ENCODE measurements around the gene CDH8. TPM values are rescaled to one million over a fixed set of nuclear protein-coding genes. Genes with fewer than 3 reads are reported as not detected.

The CDH8 gene
- total RNA-seq, 2 donors from 2014 or later = not detected

DNA sequence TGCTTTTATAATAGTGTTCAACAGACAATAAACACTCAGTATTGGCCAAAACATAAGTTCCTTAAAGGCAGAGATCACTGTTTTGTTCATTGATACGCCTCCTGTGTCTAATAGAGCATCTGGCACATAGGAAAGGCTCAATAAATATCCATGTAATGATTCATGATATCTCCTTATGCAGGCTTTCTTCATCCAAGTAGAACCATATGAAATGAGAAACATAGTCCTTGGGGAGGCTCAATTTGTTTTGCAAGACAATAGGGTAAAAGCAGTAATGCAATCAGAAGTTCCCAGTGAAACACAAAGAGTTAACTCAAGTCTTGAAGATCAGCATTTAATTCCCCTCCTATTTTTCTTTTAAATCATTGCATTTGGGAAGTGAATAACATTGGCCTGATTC is 16.4 kb downstream of the CDH8 start:
- H3K36me3 Mint-ChIP-seq (ENCODE audit: low read depth) = no peaks in the 10 kb centered on the region
- DNase-seq = no peak
- no peak overlapping the region for H3K27ac Mint-ChIP-seq
- H3K4me1 Mint-ChIP-seq = no peaks in the 10 kb centered on the region
- H3K27me3 Mint-ChIP-seq = no peaks in the 10 kb centered on the region
- no peaks in the 10 kb centered on the region for H3K9me3 ChIP-seq (ENCODE audit: control insufficient read depth, low read length, poor library complexity, severe bottlenecking)
- no peak overlapping the region for H3K4me3 Mint-ChIP-seq
- no peak for ATAC-seq

GRCh38 chr16:62018301-62019060 is 17.8 kb downstream of the CDH8 start:
- H3K9me3 ChIP-seq (ENCODE audit: control insufficient read depth, low read length, poor library complexity, severe bottlenecking) = no peaks in the 10 kb centered on the region
- DNase-seq (no peak), ATAC-seq (no peak)
- H3K4me3 Mint-ChIP-seq = no peak overlapping the region
- no peaks in the 10 kb centered on the region for H3K36me3 Mint-ChIP-seq (ENCODE audit: low read depth)
- H3K4me1 Mint-ChIP-seq = no peaks in the 10 kb centered on the region
- H3K27me3 Mint-ChIP-seq = no peaks in the 10 kb centered on the region
- no peak overlapping the region for H3K27ac Mint-ChIP-seq

DNA sequence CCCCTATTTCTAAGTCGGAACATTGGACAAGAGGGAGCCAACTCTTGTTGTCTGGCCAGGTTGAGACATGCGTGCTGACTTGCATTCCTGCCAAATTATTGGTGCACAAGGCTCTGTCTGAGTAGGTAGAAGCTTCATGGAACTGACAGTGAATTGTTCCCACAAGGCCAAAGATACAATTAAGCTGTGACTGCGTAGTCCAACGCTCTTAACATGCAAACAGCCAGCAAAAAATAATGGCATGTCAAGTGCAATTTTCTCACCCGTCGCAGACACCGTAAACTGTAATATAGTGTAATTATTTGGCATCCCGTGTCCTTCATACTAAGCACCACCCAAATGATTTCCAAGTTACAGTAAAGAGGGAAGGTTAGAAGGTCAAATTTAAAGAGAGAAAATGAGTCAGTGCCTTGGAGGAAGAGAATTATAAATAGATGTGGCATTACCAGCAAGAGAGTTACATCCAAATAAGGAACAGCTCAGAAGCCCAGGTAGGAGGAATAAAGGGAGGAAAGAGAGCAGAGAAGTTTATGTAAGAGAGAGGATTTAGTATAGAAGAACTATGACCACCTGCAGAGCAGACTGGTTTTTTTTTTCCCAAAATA is 21.8 kb downstream of the CDH8 start:
- no peaks in the 10 kb centered on the region for H3K27me3 Mint-ChIP-seq
- H3K36me3 Mint-ChIP-seq (ENCODE audit: low read depth) = no peaks in the 10 kb centered on the region
- ATAC-seq (no peak), DNase-seq (no peak)
- no peaks in the 10 kb centered on the region for H3K4me1 Mint-ChIP-seq
- H3K27ac Mint-ChIP-seq = no peak overlapping the region
- H3K4me3 Mint-ChIP-seq = no peak overlapping the region
- H3K9me3 ChIP-seq (ENCODE audit: control insufficient read depth, low read length, poor library complexity, severe bottlenecking) = no peaks in the 10 kb centered on the region

GRCh38 chr16:62010186-62010585 is 26.1 kb downstream of the CDH8 start:
- H3K9me3 ChIP-seq (ENCODE audit: control insufficient read depth, low read length, poor library complexity, severe bottlenecking) = no peaks in the 10 kb centered on the region
- Mint-ChIP-seq H3K27ac (no peak overlapping the region), H3K36me3 (ENCODE audit: low read depth) (no peaks in the 10 kb centered on the region), H3K4me1 (no peaks in the 10 kb centered on the region), H3K4me3 (no peak overlapping the region), H3K27me3 (no peaks in the 10 kb centered on the region)
- DNase-seq (no peak), ATAC-seq (no peak)

GRCh38 chr16:61998460-61998859 is 37.8 kb downstream of the CDH8 start:
- H3K27me3 Mint-ChIP-seq = no peaks in the 10 kb centered on the region
- no peak overlapping the region for H3K4me3 Mint-ChIP-seq
- no peaks in the 10 kb centered on the region for H3K36me3 Mint-ChIP-seq (ENCODE audit: low read depth)
- H3K4me1 Mint-ChIP-seq = no peaks in the 10 kb centered on the region
- no peaks in the 10 kb centered on the region for H3K9me3 ChIP-seq (ENCODE audit: control insufficient read depth, low read length, poor library complexity, severe bottlenecking)
- no peak for ATAC-seq
- H3K27ac Mint-ChIP-seq = no peak overlapping the region
- DNase-seq = no peak

- DNase-seq = no peak
- no peaks in the 10 kb centered on the region for H3K9me3 ChIP-seq (ENCODE audit: control insufficient read depth, low read length, poor library complexity, severe bottlenecking)
- Mint-ChIP-seq H3K27me3 (no peaks in the 10 kb centered on the region), H3K4me1 (no peaks in the 10 kb centered on the region), H3K4me3 (no peak overlapping the region), H3K36me3 (ENCODE audit: low read depth) (no peaks in the 10 kb centered on the region), H3K27ac (no peak overlapping the region)
- no peak for ATAC-seq
Measured at GRCh38 chr16:61993108-61993507, 43.1 kb downstream of the CDH8 start.

- H3K4me1 Mint-ChIP-seq = no peaks in the 10 kb centered on the region
Measured at GRCh38 chr16:61987474-61988012, 48.7 kb downstream of the CDH8 start.

DNA sequence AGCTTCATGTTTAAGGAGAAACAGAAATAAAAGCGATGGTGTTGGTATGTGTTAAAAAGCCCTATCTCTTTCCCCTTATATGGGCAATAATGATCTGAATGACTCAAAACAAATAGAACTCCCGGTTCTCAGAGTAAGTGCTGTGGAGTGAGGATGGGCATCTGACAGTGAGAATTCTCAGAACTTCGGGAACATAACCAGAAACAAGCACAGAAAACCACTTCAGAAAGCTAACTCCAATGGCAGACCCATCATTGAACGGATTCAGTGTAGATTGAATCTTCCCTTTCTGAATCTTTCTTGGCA is 67.2 kb downstream of the CDH8 start:
- Mint-ChIP-seq H3K4me3 (no peak overlapping the region), H3K4me1 (no peaks in the 10 kb centered on the region), H3K36me3 (ENCODE audit: low read depth) (no peaks in the 10 kb centered on the region), H3K27ac (no peak overlapping the region), H3K27me3 (no peaks in the 10 kb centered on the region)
- DNase-seq = no peak
- no peaks in the 10 kb centered on the region for H3K9me3 ChIP-seq (ENCODE audit: control insufficient read depth, low read length, poor library complexity, severe bottlenecking)
- ATAC-seq = no peak

More at GRCh38 chr16:61987474-61988012, 48.7 kb downstream of the CDH8 start:
- DNase-seq (no peak), ATAC-seq (no peak)
- Mint-ChIP-seq H3K4me3 (no peak overlapping the region), H3K27ac (no peak overlapping the region), H3K27me3 (no peaks in the 10 kb centered on the region), H3K36me3 (ENCODE audit: low read depth) (no peaks in the 10 kb centered on the region)
- H3K9me3 ChIP-seq (ENCODE audit: control insufficient read depth, low read length, poor library complexity, severe bottlenecking) = peaks cover 3% of the 10 kb centered on the region

GRCh38 chr16:61968242-61969076 is 67.8 kb downstream of the CDH8 start:
- Mint-ChIP-seq H3K4me1 (no peaks in the 10 kb centered on the region), H3K27me3 (no peaks in the 10 kb centered on the region), H3K36me3 (ENCODE audit: low read depth) (no peaks in the 10 kb centered on the region), H3K4me3 (no peak overlapping the region), H3K27ac (no peak overlapping the region)
- no peak for DNase-seq
- no peak for ATAC-seq
- H3K9me3 ChIP-seq (ENCODE audit: control insufficient read depth, low read length, poor library complexity, severe bottlenecking) = no peaks in the 10 kb centered on the region

GRCh38 chr16:61957075-61957855 is 79.0 kb downstream of the CDH8 start:
- DNase-seq (no peak), ATAC-seq (no peak)
- Mint-ChIP-seq H3K36me3 (ENCODE audit: low read depth) (no peaks in the 10 kb centered on the region), H3K4me3 (no peak overlapping the region), H3K27ac (no peak overlapping the region), H3K27me3 (no peaks in the 10 kb centered on the region), H3K4me1 (no peaks in the 10 kb centered on the region)
- no peaks in the 10 kb centered on the region for H3K9me3 ChIP-seq (ENCODE audit: control insufficient read depth, low read length, poor library complexity, severe bottlenecking)

- no peaks in the 10 kb centered on the region for H3K27me3 Mint-ChIP-seq
- no peaks in the 10 kb centered on the region for H3K36me3 Mint-ChIP-seq (ENCODE audit: low read depth)
- DNase-seq = no peak
- no peak for ATAC-seq
- H3K27ac Mint-ChIP-seq = no peak overlapping the region
- no peaks in the 10 kb centered on the region for H3K4me1 Mint-ChIP-seq
- no peak overlapping the region for H3K4me3 Mint-ChIP-seq
- no peaks in the 10 kb centered on the region for H3K9me3 ChIP-seq (ENCODE audit: control insufficient read depth, low read length, poor library complexity, severe bottlenecking)
Measured at GRCh38 chr16:61952841-61953240, 83.4 kb downstream of the CDH8 start.

DNA sequence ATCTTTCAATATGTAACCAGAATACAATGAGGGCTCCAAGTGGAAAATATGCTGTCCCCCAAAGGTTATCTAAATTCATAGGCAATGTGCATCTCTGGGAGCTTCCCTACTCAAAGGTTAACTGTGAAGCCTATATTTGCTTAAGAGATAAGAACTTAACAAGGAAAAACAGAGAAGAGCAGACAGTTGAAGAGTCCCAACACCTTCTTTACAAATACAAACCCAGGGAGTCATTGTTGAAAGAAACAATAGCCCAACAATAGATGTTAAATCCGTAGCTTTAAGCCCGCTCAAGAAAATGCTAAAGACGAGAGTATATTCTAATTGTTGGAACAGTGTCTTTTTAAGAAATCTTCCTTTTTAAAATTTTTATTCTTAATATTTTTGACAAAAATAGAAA is 87.8 kb downstream of the CDH8 start:
- H3K4me1 Mint-ChIP-seq = no peaks in the 10 kb centered on the region

DNA sequence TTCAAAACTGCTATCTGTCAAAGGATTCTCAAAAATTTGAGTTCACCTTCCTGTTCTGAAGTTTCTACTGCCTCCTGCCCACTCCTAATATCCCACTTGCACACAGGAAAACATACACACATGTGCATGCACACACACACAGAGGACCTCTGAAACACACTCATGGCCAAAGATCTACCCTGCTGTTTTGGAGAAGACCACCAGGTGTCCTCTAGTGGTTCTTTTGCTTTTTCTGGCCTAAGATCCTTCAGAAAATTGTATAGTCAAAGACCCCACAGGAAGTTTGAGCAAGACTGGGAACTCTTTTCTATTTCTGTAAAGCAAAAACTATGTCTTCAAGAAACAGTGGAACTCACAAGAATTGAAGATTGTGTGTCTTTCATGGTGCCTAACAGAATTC is 90.2 kb downstream of the CDH8 start:
- Mint-ChIP-seq H3K4me3 (no peak overlapping the region), H3K4me1 (no peaks in the 10 kb centered on the region), H3K36me3 (ENCODE audit: low read depth) (no peaks in the 10 kb centered on the region), H3K27ac (no peak overlapping the region), H3K27me3 (no peaks in the 10 kb centered on the region)
- DNase-seq (no peak), ATAC-seq (no peak)
- peaks cover 2% of the 10 kb centered on the region for H3K9me3 ChIP-seq (ENCODE audit: control insufficient read depth, low read length, poor library complexity, severe bottlenecking)

More for the DNA sequence above, 87.8 kb downstream of the CDH8 start:
- H3K9me3 ChIP-seq (ENCODE audit: control insufficient read depth, low read length, poor library complexity, severe bottlenecking) = peaks cover 2% of the 10 kb centered on the region
- no peaks in the 10 kb centered on the region for H3K36me3 Mint-ChIP-seq (ENCODE audit: low read depth)
- no peak overlapping the region for H3K27ac Mint-ChIP-seq
- ATAC-seq (no peak), DNase-seq (no peak)
- H3K27me3 Mint-ChIP-seq = no peaks in the 10 kb centered on the region
- H3K4me3 Mint-ChIP-seq = no peak overlapping the region
